B cell (primary cell): ENCODE data around the gene MTHFSD. TPM values are rescaled to one million over a fixed set of nuclear protein-coding genes. Genes with fewer than 3 reads are reported as not detected.

Experiments used
- ATAC-seq: fragments of 200-7000 bp; cut with Tn5 transposase; one replicate; pipeline ENCODE4 v1.10.0; 2021; ENCODE audit warnings: low read depth, mild to moderate bottlenecking, moderate number of reproducible peaks, moderate library complexity
- CTCF ChIA-PET: fragments of 350-600 bp; sonication (Branson Sonifier 250); formaldehyde crosslinking; loops from one replicate; lab custom pipeline; 2021; ENCODE audit warnings: antibody characterized with exemption, inconsistent platforms; lab: Charles Lee
- POLR2A ChIA-PET: fragments of 350-600 bp; sonication (Branson Sonifier 250); formaldehyde crosslinking; loops from one replicate; lab custom pipeline; 2021; ENCODE audit warnings: antibody characterized with exemption; lab: Charles Lee
- DNase-seq: peaks from one replicate; pipeline ENCODE4 v3.0.0; 2013
- H2AFZ ChIP-seq: 2 replicates; pipeline ENCODE4 v1.6.1; 2012; ENCODE audit warnings: mild to moderate bottlenecking, low read depth, low read length; ENCODE audit not compliant: insufficient read depth, poor library complexity, severe bottlenecking
- H3K27ac ChIP-seq, 2 donors: 1 replicate in 1 of 2; 2 replicates in 1 of 2; pipeline ENCODE4 v1.5.1; 2012 to 2013; ENCODE audit warnings: low read length in 2 of 2, mild to moderate bottlenecking in 2 of 2, moderate library complexity in 1 of 2
- H3K27me3 ChIP-seq, 4 experiments: fragments of 200-600 bp in 1 of 4; sonication (generic) in 1 of 4; replicated peaks in 1 of 4; 1 replicate in 2 of 4; 2 replicates in 2 of 4; pipeline versions ENCODE4 v1.6.1 to v1.7.0; 2013 to 2016; ENCODE audit warnings: low read length in 3 of 4, mild to moderate bottlenecking in 2 of 4, mixed read lengths in 1 of 4, moderate library complexity in 1 of 4; ENCODE audit not compliant: insufficient read depth in 4 of 4, control insufficient read depth in 3 of 4; ENCODE audit errors: control extremely low read depth in 1 of 4
- H3K36me3 ChIP-seq, 2 experiments: replicated peaks in 1 of 2; 1 replicate in 1 of 2; 2 replicates in 1 of 2; pipeline versions ENCODE4 v1.6.1 to v1.7.1; 2013; ENCODE audit warnings: low read length in 1 of 2; ENCODE audit not compliant: insufficient read depth in 2 of 2, control insufficient read depth in 1 of 2; ENCODE audit errors: control extremely low read depth in 1 of 2, extremely low read depth in 1 of 2
- H3K4me1 ChIP-seq, 2 donors: fragments of 200-600 bp in 1 of 2; sonication (generic) in 1 of 2; 1 replicate in 1 of 2; 2 replicates in 1 of 2; pipeline versions ENCODE4 v1.5.1 to v1.6.1; 2013 to 2017; ENCODE audit warnings: low read length in 2 of 2; ENCODE audit not compliant: control insufficient read depth in 2 of 2, insufficient read depth in 2 of 2
- H3K4me2 ChIP-seq: replicated peaks from 2 replicates; pipeline ENCODE3; 2012; ENCODE audit warnings: mild to moderate bottlenecking, low read depth, low read length; ENCODE audit not compliant: poor library complexity, severe bottlenecking
- H3K4me3 ChIP-seq, 5 experiments: fragments of 200-600 bp in 1 of 5; sonication (generic) in 1 of 5; 1 replicate in 3 of 5; 2 replicates in 2 of 5; pipeline versions ENCODE4 v1.5.1 to v1.7.0; 2011 to 2016; ENCODE audit warnings: low read length in 4 of 5, mild to moderate bottlenecking in 4 of 5, low read depth in 2 of 5, control low read depth in 1 of 5, moderate library complexity in 1 of 5; ENCODE audit not compliant: insufficient read depth in 1 of 5; ENCODE audit errors: control extremely low read depth in 1 of 5, extremely low read depth in 1 of 5
- H3K79me2 ChIP-seq: fragments of 200-600 bp; sonication (generic); one replicate; pipeline ENCODE4 v1.6.0; 2016; ENCODE audit warnings: low read length; ENCODE audit not compliant: control insufficient read depth, insufficient read depth
- H3K9ac ChIP-seq: fragments of 200-600 bp; sonication (generic); 2 replicates; pipeline ENCODE4 v1.6.1; 2017; ENCODE audit warnings: mild to moderate bottlenecking, low read length, moderate library complexity
- H3K9me3 ChIP-seq, 3 donors: one replicate each; pipeline versions ENCODE4 v1.6.1 to v1.7.1; 2013; ENCODE audit warnings: low read length in 2 of 3; ENCODE audit not compliant: control insufficient read depth in 2 of 3, insufficient read depth in 1 of 3; ENCODE audit errors: control extremely low read depth in 1 of 3
- H4K20me1 ChIP-seq: 2 replicates; pipeline ENCODE4 v1.6.0; 2012; ENCODE audit warnings: mild to moderate bottlenecking, low read length; ENCODE audit not compliant: insufficient read depth, control insufficient read depth, poor library complexity, severe bottlenecking
- H3K27ac Mint-ChIP-seq: one replicate; pipeline ENCODE4 v1.8.0; 2021; ENCODE audit warnings: mixed read lengths
- H3K27me3 Mint-ChIP-seq: one replicate; pipeline ENCODE4 v1.8.0; 2021; ENCODE audit warnings: mixed read lengths
- H3K4me1 Mint-ChIP-seq: one replicate; pipeline ENCODE4 v1.8.0; 2021; ENCODE audit warnings: mixed read lengths
- H3K4me3 Mint-ChIP-seq: one replicate; pipeline ENCODE4 v1.8.0; 2021; ENCODE audit warnings: mixed read lengths
- H3K9me3 Mint-ChIP-seq: one replicate; pipeline ENCODE4 v1.8.0; 2022; ENCODE audit warnings: mixed read lengths; ENCODE audit not compliant: insufficient read depth
- EZH2 ChIP-seq: IDR thresholded peaks from 2 replicates; pipeline ENCODE4 v1.6.1; 2012; ENCODE audit warnings: borderline replicate concordance, low read depth, mild to moderate bottlenecking, moderate library complexity, low read length; ENCODE audit not compliant: insufficient read depth, poor library complexity, severe bottlenecking
- WGBS: methylation state at CpG from one replicate; pipeline ENCODE4 v1.1.5; 2013; ENCODE audit warnings: missing lambda C conversion rate; ENCODE audit not compliant: insufficient coverage; 5-methylcytosine and 5-hydroxymethylcytosine counted together
- intact Hi-C: fragments of 100-400 bp; cut with micrococcal nuclease; formaldehyde crosslinking; loops from one replicate; pipeline ENCODE4 v1.10.0; 2022
- polyA plus RNA-seq: library from polyadenylated mRNA; depleted of rRNA; stranded (reverse); fragments of >200 nt; gene quantifications from 2 replicates; pipeline ENCODE4 v1.2.3, GENCODE V29; 2012
- total RNA-seq, 2 donors: library from RNA; stranded (reverse); fragments of 120-200 nt in 1 of 2; gene quantifications; 1 replicate in 1 of 2; 2 replicates in 1 of 2; pipeline versions ENCODE4 v1.2.3 to v1.2.4, GENCODE V29; 2013 to 2022
- TF ChIP-seq, protein P1 (sequence below): fragments of 200-600 bp; IDR thresholded peaks from one replicate; pipeline ENCODE4 v1.8.0; 2022; ENCODE audit warnings: antibody characterized with exemption, mild to moderate bottlenecking

The MTHFSD gene
- total and polyA plus RNA-seq, 2 donors (not counting 1 experiment from before 2014, with no cell fraction given), result 21.5 to 42.0 TPM

DNA sequence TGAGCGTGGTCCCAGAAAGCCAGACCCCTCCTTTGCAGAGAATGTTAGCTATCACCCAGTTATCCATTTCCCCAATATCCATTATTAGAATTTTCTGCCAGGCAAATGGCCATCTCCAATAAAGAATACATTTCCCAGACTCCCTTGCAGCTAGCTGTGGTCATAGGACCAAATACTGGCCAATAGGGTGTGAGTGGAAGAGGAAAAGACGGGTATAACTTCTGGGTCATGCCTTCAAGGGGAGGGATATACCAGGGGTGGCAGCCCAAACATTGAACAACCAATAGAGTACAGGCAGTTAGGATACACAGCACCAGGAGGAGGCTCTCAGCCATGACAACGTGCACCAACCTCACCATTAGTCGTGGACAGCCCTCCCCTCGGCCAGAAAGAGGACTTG lies 70.8 kb downstream of the MTHFSD start:
- Mint-ChIP-seq H3K4me3 (no peak overlapping the region), H3K27ac (no peak overlapping the region), H3K9me3 (peaks cover 3% of the 10 kb centered on the region), H3K27me3 (peaks cover 43% of the 10 kb centered on the region), H3K4me1 (no peaks in the 10 kb centered on the region)
- Histone ChIP-seq H3K4me1 (no peaks in the 10 kb centered on the region), H3K27me3 (peaks cover 0 to 21% (median 3%) of the 10 kb centered on the region in 4 experiments), H3K36me3 (no peaks in the 10 kb centered on the region), H3K4me2 (no peak overlapping the region), H3K4me3 (no peak overlapping the region), H3K79me2 (no peaks in the 10 kb centered on the region), H4K20me1 (no peaks in the 10 kb centered on the region), H3K9me3 (peaks cover 0 to 22% (median 12%) of the 10 kb centered on the region in 3 donors), H3K9ac (no peak overlapping the region), H3K27ac (no peak overlapping the region), H2AFZ (no peak overlapping the region)
- ATAC-seq (no peak), DNase-seq (no peak)
- TF ChIP-seq, protein P1, sequence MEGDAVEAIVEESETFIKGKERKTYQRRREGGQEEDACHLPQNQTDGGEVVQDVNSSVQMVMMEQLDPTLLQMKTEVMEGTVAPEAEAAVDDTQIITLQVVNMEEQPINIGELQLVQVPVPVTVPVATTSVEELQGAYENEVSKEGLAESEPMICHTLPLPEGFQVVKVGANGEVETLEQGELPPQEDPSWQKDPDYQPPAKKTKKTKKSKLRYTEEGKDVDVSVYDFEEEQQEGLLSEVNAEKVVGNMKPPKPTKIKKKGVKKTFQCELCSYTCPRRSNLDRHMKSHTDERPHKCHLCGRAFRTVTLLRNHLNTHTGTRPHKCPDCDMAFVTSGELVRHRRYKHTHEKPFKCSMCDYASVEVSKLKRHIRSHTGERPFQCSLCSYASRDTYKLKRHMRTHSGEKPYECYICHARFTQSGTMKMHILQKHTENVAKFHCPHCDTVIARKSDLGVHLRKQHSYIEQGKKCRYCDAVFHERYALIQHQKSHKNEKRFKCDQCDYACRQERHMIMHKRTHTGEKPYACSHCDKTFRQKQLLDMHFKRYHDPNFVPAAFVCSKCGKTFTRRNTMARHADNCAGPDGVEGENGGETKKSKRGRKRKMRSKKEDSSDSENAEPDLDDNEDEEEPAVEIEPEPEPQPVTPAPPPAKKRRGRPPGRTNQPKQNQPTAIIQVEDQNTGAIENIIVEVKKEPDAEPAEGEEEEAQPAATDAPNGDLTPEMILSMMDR, result no peak
- TF ChIP-seq EZH2, result no peak
- ChIA-PET CTCF (no interaction called here), POLR2A (no interaction called here)
- intact Hi-C loops, result no loop called here
- 82% methylated on average over 4 of the region's 5 CpGs for WGBS

- H3K36me3 ChIP-seq, result no peaks in the 10 kb centered on the region
- H3K4me2 ChIP-seq, result no peak overlapping the region
- Mint-ChIP-seq H3K4me1 (no peaks in the 10 kb centered on the region), H3K27me3 (peaks cover 46% of the 10 kb centered on the region), H3K9me3 (peaks cover 3% of the 10 kb centered on the region), H3K27ac (no peak overlapping the region), H3K4me3 (no peak overlapping the region)
- ATAC-seq (no peak), DNase-seq (no peak)
- H3K9me3 ChIP-seq, result peaks cover 0 to 22% (median 12%) of the 10 kb centered on the region in 3 donors
- H3K79me2 ChIP-seq, result no peaks in the 10 kb centered on the region
- no peak overlapping the region for H3K9ac ChIP-seq
- CTCF ChIA-PET, result no interaction called here
- 100% methylated on average over 2 of the region's 3 CpGs for WGBS
- H3K4me1 ChIP-seq, result no peaks in the 10 kb centered on the region
- no peak for TF ChIP-seq EZH2
- TF ChIP-seq, protein P1, result no peak
- intact Hi-C loops, result no loop called here
- no peak overlapping the region for H3K4me3 ChIP-seq
- H3K27ac ChIP-seq, result no peak overlapping the region
- H2AFZ ChIP-seq, result no peak overlapping the region
- H3K27me3 ChIP-seq, result peaks cover 0 to 20% (median 6%) of the 10 kb centered on the region in 4 experiments
- no peaks in the 10 kb centered on the region for H4K20me1 ChIP-seq
- POLR2A ChIA-PET, result no interaction called here
These were observed 73.4 kb downstream of the MTHFSD start for GRCh38 chr16:86481607-86482006.
